Adipose tissue (tissue), 3 donors: ENCODE data around the gene KLRG1. TPM values are rescaled to one million over a fixed set of nuclear protein-coding genes. Genes with fewer than 3 reads are reported as not detected.

Source experiments
- H3K27ac ChIP-seq: one replicate; pipeline ENCODE4 v1.5.1; 2013; ENCODE audit warnings: low read depth, low read length
- WGBS, 3 donors: extraction: QIAGEN DNeasy Blood & Tissue Kit; methylation state at CpG; one replicate each; pipeline ENCODE4 v1.1.7; 2013; 5-methylcytosine and 5-hydroxymethylcytosine counted together
- polyA plus RNA-seq, 3 donors: library from polyadenylated mRNA; stranded (reverse); fragments of 200-250 nt; gene quantifications; one replicate each; pipeline ENCODE4 v1.2.3, GENCODE V29; 2013
- donor health status: healthy with polysubstance abuse.
- donor health status: Bipolar disorder and iron deficiency.
- donor health status: healthy.

The KLRG1 gene
- polyA plus RNA-seq, 3 donors: 0.87 to 9.2 (median 4.2) TPM

GRCh38 chr12:9033265-9033887, 44.0 kb downstream of the KLRG1 start:
- no peak overlapping the region for H3K27ac ChIP-seq
- 95 to 98% (median 95%) methylated on average over 2 of the region's 2 CpGs for WGBS, 3 donors

- H3K27ac ChIP-seq: no peak overlapping the region
- WGBS, 3 donors: 92 to 97% (median 93%) methylated on average over 6 of the region's 6 CpGs
Measured at GRCh38 chr12:9034095-9034494, 44.7 kb downstream of the KLRG1 start.

GRCh38 chr12:9036227-9036626, 46.9 kb downstream of the KLRG1 start:
- H3K27ac ChIP-seq: no peak overlapping the region
- WGBS, 3 donors: 44 to 77% (median 73%) methylated on average over 6 of the region's 6 CpGs

- WGBS, 3 donors: 85 to 93% (median 86%) methylated on average over 3 of the region's 3 CpGs
- no peak overlapping the region for H3K27ac ChIP-seq
Measured at GRCh38 chr12:9037431-9037830, 48.1 kb downstream of the KLRG1 start.

- WGBS, 3 donors: 6 to 17% (median 11%) methylated on average over 3 of the region's 3 CpGs
- no peak overlapping the region for H3K27ac ChIP-seq
Measured at GRCh38 chr12:9039397-9039977, 50.1 kb downstream of the KLRG1 start.

GRCh38 chr12:9040484-9041186, 51.3 kb downstream of the KLRG1 start:
- H3K27ac ChIP-seq: no peak overlapping the region
- WGBS, 3 donors: 72 to 80% (median 79%) methylated on average over 5 of the region's 5 CpGs

- H3K27ac ChIP-seq: no peak overlapping the region
- WGBS, 3 donors: 92 to 93% (median 92%) methylated on average over 1 of the region's 1 CpG
Measured at GRCh38 chr12:9041321-9041720, 52.0 kb downstream of the KLRG1 start.

GRCh38 chr12:9043766-9044165, 54.4 kb downstream of the KLRG1 start:
- WGBS, 3 donors: 75 to 86% (median 82%) methylated on average over 2 of the region's 2 CpGs
- H3K27ac ChIP-seq: no peak overlapping the region

GRCh38 chr12:9047105-9047504, 57.8 kb downstream of the KLRG1 start:
- 91 to 95% (median 94%) methylated on average over 1 of the region's 1 CpG for WGBS, 3 donors
- H3K27ac ChIP-seq: no peak overlapping the region

- 96 to 100% (median 97%) methylated on average over 2 of the region's 2 CpGs for WGBS, 3 donors
Measured at GRCh38 chr12:9048930-9049329, 59.6 kb downstream of the KLRG1 start.

GRCh38 chr12:9049520-9050133, 60.3 kb downstream of the KLRG1 start:
- H3K27ac ChIP-seq: no peak overlapping the region
- WGBS, 3 donors: 14 to 28% (median 22%) methylated on average over 6 of the region's 6 CpGs

More at GRCh38 chr12:9048930-9049329, 59.6 kb downstream of the KLRG1 start:
- no peak overlapping the region for H3K27ac ChIP-seq

GRCh38 chr12:9050521-9051157, 61.3 kb downstream of the KLRG1 start:
- 78 to 84% (median 80%) methylated on average over 15 of the region's 15 CpGs for WGBS, 3 donors
- H3K27ac ChIP-seq: no peak overlapping the region

- H3K27ac ChIP-seq: no peak overlapping the region
- 39 to 72% (median 42%) methylated on average over 6 of the region's 6 CpGs for WGBS, 3 donors
Measured at GRCh38 chr12:9051158-9051550, 61.8 kb downstream of the KLRG1 start.

- 50 to 62% (median 59%) methylated on average over 1 of the region's 1 CpG for WGBS, 3 donors
- H3K27ac ChIP-seq: no peak overlapping the region
Measured at GRCh38 chr12:9052610-9053009, 63.3 kb downstream of the KLRG1 start.

Other genes with a start within 250 kb of the KLRG1 start
- gene A2ML1, start 166.9 kb upstream of the KLRG1 start, polyA plus RNA-seq: under 1 TPM in 2 of 3 donors, not detected in 1; 0.05 to 0.46 TPM
- gene PHC1, start 75.0 kb upstream of the KLRG1 start, polyA plus RNA-seq: 10 to 100 TPM; 13.5 to 23.5 (median 18.7) TPM
- gene M6PR, start 39.9 kb upstream of the KLRG1 start, polyA plus RNA-seq: 10 to 100 TPM; 41.1 to 67.6 (median 51.6) TPM
- gene A2M, start 126.4 kb downstream of the KLRG1 start, polyA plus RNA-seq: 100 to 1,000 TPM in 2 of 3 donors, 10 to 100 TPM in 1; 41.6 to 325 (median 151) TPM
- under 1 TPM; 0.09 to 0.56 (median 0.51) TPM for gene PZP, start 218.8 kb downstream of the KLRG1 start, polyA plus RNA-seq